IPS DF 19.7 (cell line): Measurements from ENCODE around the gene GAS7.

Experiments
- DNase-seq: peaks from one replicate; pipeline ENCODE4 v3.0.0-alpha.2; 2013; ENCODE audit warnings: low read depth, low spot score

The GAS7 gene

GRCh38 chr17:9917131-9917530 lies 281.3 kb downstream of the GAS7 start:
- DNase-seq, result no peak

- no peak for DNase-seq
Measured at GRCh38 chr17:9916108-9916507, 282.3 kb downstream of the GAS7 start.

GRCh38 chr17:9913476-9913875 lies 284.9 kb downstream of the GAS7 start:
- DNase-seq, result no peak

- DNase-seq, result no peak
Measured at GRCh38 chr17:9912121-9913099, 286.0 kb downstream of the GAS7 start.

GRCh38 chr17:9911089-9911488 lies 287.3 kb downstream of the GAS7 start:
- no peak for DNase-seq

- no peak for DNase-seq
Measured at GRCh38 chr17:9908649-9909042, 289.8 kb downstream of the GAS7 start.

- DNase-seq, result no peak
Measured at GRCh38 chr17:9907883-9908648, 290.3 kb downstream of the GAS7 start.

- DNase-seq, result no peak
Measured at GRCh38 chr17:9907131-9907530, 291.3 kb downstream of the GAS7 start.

GRCh38 chr17:9906616-9907015 lies 291.8 kb downstream of the GAS7 start:
- DNase-seq, result no peak

- DNase-seq, result no peak
Measured at GRCh38 chr17:9905902-9906301, 292.5 kb downstream of the GAS7 start.

GRCh38 chr17:9905078-9905415 lies 293.4 kb downstream of the GAS7 start, which contains the start of gene RCVRN:
Gene RCVRN (minus strand): TSS chr17:9905271. CDS start chr17:9905180, 91 bp downstream.
- no peak for DNase-seq

- no peak for DNase-seq
Measured at GRCh38 chr17:9904277-9905077, 293.9 kb downstream of the GAS7 start.

- DNase-seq, result no peak
Measured at GRCh38 chr17:9902120-9902519, 296.3 kb downstream of the GAS7 start.

GRCh38 chr17:9900784-9901183 lies 297.6 kb downstream of the GAS7 start:
- no peak for DNase-seq

GRCh38 chr17:9900044-9900594 lies 298.3 kb downstream of the GAS7 start:
- DNase-seq, result no peak

GRCh38 chr17:9899280-9900043 lies 298.9 kb downstream of the GAS7 start:
- no peak for DNase-seq

GRCh38 chr17:9898812-9899211 lies 299.6 kb downstream of the GAS7 start:
- DNase-seq, result no peak

- DNase-seq, result no peak
Measured at GRCh38 chr17:9897372-9897968, 300.9 kb downstream of the GAS7 start.

- no peak for DNase-seq
Measured at GRCh38 chr17:9895923-9896322, 302.5 kb downstream of the GAS7 start.

- no peak for DNase-seq
Measured at GRCh38 chr17:9894231-9894630, 304.2 kb downstream of the GAS7 start.
